IMR-90 (cell line): ENCODE results near the gene ELF5. TPM values are rescaled to one million over a fixed set of nuclear protein-coding genes. Genes with fewer than 3 reads are reported as not detected.

Experiments
- ATAC-seq: fragments of 200-7000 bp; cut with Tn5 transposase; 2 replicates; pipeline ENCODE4 v1.9.1; 2020; ENCODE audit warnings: low read depth, mild to moderate bottlenecking, moderate library complexity
- BruUV-seq: library from RNA; stranded (reverse); fragments of 400-500 nt; replicated peaks from 2 replicates; lab custom pipeline; 2021; lab: Mats Ljungman, UMichigan
- CTCF ChIA-PET: fragments of 300-600 bp; formaldehyde crosslinking; extraction: SDS; loops from one replicate; lab custom pipeline; 2021; ENCODE audit warnings: antibody characterized with exemption; lab: Yijun Ruan, JAX
- POLR2A ChIA-PET: fragments of 300-600 bp; sonication (Branson Sonifier 250); formaldehyde crosslinking; loops from one replicate; lab custom pipeline; 2022; ENCODE audit warnings: antibody characterized with exemption; ENCODE audit not compliant: unreplicated experiment; lab: Charles Lee
- DNase-seq: peaks from one replicate; pipeline ENCODE4 v3.0.0; 2013
- H2AFZ ChIP-seq: replicated peaks from 2 replicates; pipeline ENCODE3; 2013; ENCODE audit warnings: low read length, mild to moderate bottlenecking; ENCODE audit not compliant: poor library complexity
- H2AK5ac ChIP-seq: 2 replicates; pipeline ENCODE4 v1.6.1; 2013; ENCODE audit warnings: low read depth, low read length, inconsistent platforms
- H2AK9ac ChIP-seq: replicated peaks from 2 replicates; pipeline ENCODE3; 2013; ENCODE audit warnings: mild to moderate bottlenecking, low read depth, low read length, moderate library complexity; ENCODE audit not compliant: poor library complexity
- H2BK120ac ChIP-seq: 2 replicates; pipeline ENCODE4 v1.6.1; 2013; ENCODE audit warnings: low read depth, low read length, inconsistent platforms
- H2BK15ac ChIP-seq: 3 replicates; pipeline ENCODE4 v1.6.1; 2013; ENCODE audit warnings: low read depth, low read length, inconsistent platforms
- H2BK20ac ChIP-seq: 2 replicates; pipeline ENCODE4 v1.6.1; 2013; ENCODE audit warnings: low read depth, mild to moderate bottlenecking, inconsistent platforms, low read length, moderate library complexity
- H2BK5ac ChIP-seq: 2 replicates; pipeline ENCODE4 v1.6.1; 2013; ENCODE audit warnings: mild to moderate bottlenecking, low read depth, low read length, inconsistent platforms; ENCODE audit not compliant: poor library complexity, severe bottlenecking
- H3K14ac ChIP-seq: replicated peaks from 2 replicates; pipeline ENCODE4 v1.6.1; 2013; ENCODE audit warnings: low read depth, low read length, inconsistent platforms
- H3K18ac ChIP-seq: 2 replicates; pipeline ENCODE4 v1.6.1; 2013; ENCODE audit warnings: low read depth, low read length, control low read depth
- H3K23ac ChIP-seq: 2 replicates; pipeline ENCODE4 v1.6.1; 2013; ENCODE audit warnings: low read depth, low read length, inconsistent platforms
- H3K27ac ChIP-seq: 2 replicates; pipeline ENCODE4 v1.5.1; 2013; ENCODE audit warnings: mild to moderate bottlenecking, control low read depth, low read length; ENCODE audit not compliant: insufficient read depth
- H3K27me3 ChIP-seq: 2 replicates; pipeline ENCODE4 v1.6.1; 2013; ENCODE audit warnings: low read length; ENCODE audit not compliant: control insufficient read depth, insufficient read depth
- H3K36me3 ChIP-seq: 2 replicates; pipeline ENCODE4 v1.6.1; 2013; ENCODE audit warnings: low read length, mixed read lengths; ENCODE audit not compliant: control insufficient read depth, insufficient read depth
- H3K4ac ChIP-seq: 2 replicates; pipeline ENCODE4 v1.6.1; 2013; ENCODE audit warnings: low read depth, low read length, inconsistent platforms
- H3K4me1 ChIP-seq: 2 replicates; pipeline ENCODE4 v1.6.1; 2013; ENCODE audit warnings: low read length, mixed read lengths; ENCODE audit not compliant: control insufficient read depth, insufficient read depth
- H3K4me2 ChIP-seq: 2 replicates; pipeline ENCODE4 v1.6.1; 2013; ENCODE audit warnings: low read depth, mild to moderate bottlenecking, control low read depth, low read length, moderate library complexity
- H3K4me3 ChIP-seq: 2 replicates; pipeline ENCODE4 v1.5.1; 2013; ENCODE audit warnings: low read depth, mild to moderate bottlenecking, control low read depth, low read length, moderate library complexity; ENCODE audit not compliant: insufficient read depth
- H3K56ac ChIP-seq: 2 replicates; pipeline ENCODE4 v1.6.1; 2013; ENCODE audit warnings: low read length, inconsistent platforms; ENCODE audit not compliant: insufficient read depth; ENCODE audit errors: extremely low read depth
- H3K79me1 ChIP-seq, 2 experiments: 2 replicates each; pipeline ENCODE4 v1.6.1; 2013; ENCODE audit warnings: low read length in 2 of 2, inconsistent platforms in 1 of 2, low read depth in 1 of 2
- H3K9ac ChIP-seq: 2 replicates; pipeline ENCODE4 v1.6.1; 2013; ENCODE audit warnings: low read depth, low read length, control low read depth
- H3K9me1 ChIP-seq: 2 replicates; pipeline ENCODE4 v1.6.1; 2013; ENCODE audit warnings: low read length, inconsistent platforms; ENCODE audit not compliant: insufficient read depth
- H3K9me3 ChIP-seq: 2 replicates; pipeline ENCODE4 v1.6.1; 2013; ENCODE audit warnings: low read length; ENCODE audit not compliant: control insufficient read depth, insufficient read depth
- H4K20me1 ChIP-seq: 2 replicates; pipeline ENCODE4 v1.6.1; 2013; ENCODE audit warnings: low read length, inconsistent platforms; ENCODE audit not compliant: insufficient read depth
- H4K5ac ChIP-seq: 2 replicates; pipeline ENCODE4 v1.6.1; 2013; ENCODE audit warnings: mild to moderate bottlenecking, low read depth, low read length, control low read depth
- H4K8ac ChIP-seq, 2 experiments: 2 replicates each; pipeline ENCODE4 v1.6.1; 2013; ENCODE audit warnings: low read depth in 2 of 2, low read length in 2 of 2, control low read depth in 1 of 2, inconsistent platforms in 1 of 2
- H4K91ac ChIP-seq: 2 replicates; pipeline ENCODE4 v1.6.1; 2013; ENCODE audit warnings: low read depth, low read length, inconsistent platforms; ENCODE audit not compliant: insufficient read depth
- FOS ChIP-seq: fragments of 150-350 bp; IDR thresholded peaks from 2 replicates; pipeline ENCODE4 v1.6.1; 2016; ENCODE audit warnings: low read depth, low read length
- MAZ ChIP-seq: IDR thresholded peaks from 2 replicates; pipeline ENCODE4 v1.6.1; 2012; ENCODE audit warnings: low read depth, mild to moderate bottlenecking, low read length, improper control_type of control experiment, moderate library complexity, borderline replicate concordance
- RCOR1 ChIP-seq: IDR thresholded peaks from 2 replicates; pipeline ENCODE4 v1.6.1; 2012; ENCODE audit warnings: mild to moderate bottlenecking, low read length, improper control_type of control experiment; ENCODE audit not compliant: insufficient replicate concordance
- WGBS, 2 experiments: methylation state at CpG; one replicate each; pipeline versions ENCODE4 v1.1.5 to v1.1.7; 2013; ENCODE audit warnings: missing lambda C conversion rate in 2 of 2; ENCODE audit not compliant: insufficient read length in 1 of 2; ENCODE audit errors: extremely low coverage in 2 of 2; 5-methylcytosine and 5-hydroxymethylcytosine counted together
- dilution Hi-C: fragments of 300-500 bp; cut with HindIII; formaldehyde crosslinking; loops from one replicate; pipeline ENCODE4 v1.14.3; 2018; ENCODE audit warnings: low sequenced_read_pairs; ENCODE audit not compliant: unreplicated experiment
- in situ Hi-C: fragments of 300-500 bp; cut with MboI; formaldehyde crosslinking; loops from 3 replicates; pipeline ENCODE4 v1.14.3; 2019; ENCODE audit warnings: low sequenced_read_pairs, inconsistent platforms, mixed read lengths
- intact Hi-C: fragments of 100-400 bp; cut with micrococcal nuclease; formaldehyde crosslinking; loops from 2 replicates; pipeline ENCODE4 v1.10.0; 2022
- polyA plus RNA-seq, 3 experiments: library from polyadenylated mRNA; depleted of rRNA; stranded (reverse); fragments of >200 nt; gene quantifications; 2 replicates each; pipeline ENCODE4 v1.2.3, GENCODE V29; 2012; ENCODE audit warnings: low replicate concordance in 1 of 3
- total RNA-seq: library from RNA; depleted of rRNA; stranded (reverse); fragments of >200 nt; gene quantifications from 2 replicates; pipeline ENCODE4 v1.2.3, GENCODE V29; 2012

ELF5 gene
- total and polyA plus RNA-seq, 2 of the 4 experiments (the other 2 are of a cell fraction) = not detected

DNA sequence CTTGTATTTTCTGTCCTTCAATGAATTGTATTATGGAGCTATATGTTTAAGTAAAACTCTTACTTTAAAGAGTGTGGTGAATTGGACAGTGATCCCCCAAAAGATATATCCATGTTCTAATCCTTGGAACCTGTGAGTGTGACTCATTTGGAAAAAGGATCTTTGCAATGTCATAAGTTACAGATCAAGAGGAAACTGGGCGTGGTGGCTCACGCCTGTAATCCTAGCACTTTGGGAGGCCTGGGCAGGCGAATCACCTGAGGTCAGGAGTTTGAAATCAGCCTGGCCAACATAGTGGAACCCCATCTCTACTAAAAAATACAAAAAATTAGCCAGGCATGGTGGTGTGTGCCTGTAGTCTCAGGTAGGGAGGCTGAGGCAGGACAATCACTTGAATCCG is 36.7 kb downstream of the ELF5 start:
- Histone ChIP-seq H3K36me3 (peaks cover 6% of the 10 kb centered on the region), H4K91ac (no peak overlapping the region), H4K5ac (no peak overlapping the region), H3K4ac (no peak overlapping the region), H3K9me3 (no peaks in the 10 kb centered on the region), H3K4me2 (no peak overlapping the region), H2BK5ac (no peak overlapping the region), H3K4me1 (peaks cover 3% of the 10 kb centered on the region; the same call in 1 of the 2 replicates), H2AK5ac (no peak overlapping the region), H3K23ac (no peak overlapping the region), H3K27ac (no peak overlapping the region), H2BK15ac (no peak overlapping the region), H2AFZ (no peak overlapping the region), H3K18ac (no peak overlapping the region), H3K4me3 (no peak overlapping the region), H2AK9ac (no peak overlapping the region), H3K79me1 (no peaks in the 10 kb centered on the region), H3K56ac (no peak overlapping the region), H3K9ac (no peak overlapping the region), H3K27me3 (peaks cover 14% of the 10 kb centered on the region), H4K20me1 (no peaks in the 10 kb centered on the region), H2BK120ac (no peak overlapping the region), H2BK20ac (no peak overlapping the region), H3K14ac (no peak overlapping the region), H4K8ac (no peak overlapping the region), H3K9me1 (no peaks in the 10 kb centered on the region; the same call in 1 of the 2 replicates)
- CTCF ChIA-PET = no interaction called here
- TF ChIP-seq FOS = no peak
- no peak for TF ChIP-seq MAZ
- TF ChIP-seq RCOR1 = no peak
- in situ Hi-C loops = no loop called here
- dilution Hi-C loops = no loop called here
- POLR2A ChIA-PET = no interaction called here
- no TSS peak for BruUV-seq
- WGBS, 2 experiments = no CpG with 5 or more reads among the region's 4 CpGs
- no peak for ATAC-seq
- intact Hi-C loops = no loop called here
- no peak for DNase-seq
